ENCODE results near the gene ETV7.

ETV7 gene

GRCh38 chr6:36336208-36336710, 51.2 kb downstream of the ETV7 start:
- Histone ChIP-seq H3K27ac (no peak overlapping the region), H3K27me3 (peaks cover 64% of the 10 kb centered on the region), H3K9me3 (no peaks in the 10 kb centered on the region), H3K4me1 (ENCODE audit: control insufficient read depth in 1 of 2, insufficient read depth in 1 of 2, low read depth in 1 of 2, low read length in 1 of 2) (peaks cover 0 to 8% of the 10 kb centered on the region in 2 experiments), H3K4me3 (ENCODE audit: low read depth in 1 of 2, low read length in 1 of 2) (no peak overlapping the region), H3K36me3 (no peaks in the 10 kb centered on the region)
- TF ChIP-seq CTCF (IDR thresholded peaks at IDR 0.05) = no peak

DNA sequence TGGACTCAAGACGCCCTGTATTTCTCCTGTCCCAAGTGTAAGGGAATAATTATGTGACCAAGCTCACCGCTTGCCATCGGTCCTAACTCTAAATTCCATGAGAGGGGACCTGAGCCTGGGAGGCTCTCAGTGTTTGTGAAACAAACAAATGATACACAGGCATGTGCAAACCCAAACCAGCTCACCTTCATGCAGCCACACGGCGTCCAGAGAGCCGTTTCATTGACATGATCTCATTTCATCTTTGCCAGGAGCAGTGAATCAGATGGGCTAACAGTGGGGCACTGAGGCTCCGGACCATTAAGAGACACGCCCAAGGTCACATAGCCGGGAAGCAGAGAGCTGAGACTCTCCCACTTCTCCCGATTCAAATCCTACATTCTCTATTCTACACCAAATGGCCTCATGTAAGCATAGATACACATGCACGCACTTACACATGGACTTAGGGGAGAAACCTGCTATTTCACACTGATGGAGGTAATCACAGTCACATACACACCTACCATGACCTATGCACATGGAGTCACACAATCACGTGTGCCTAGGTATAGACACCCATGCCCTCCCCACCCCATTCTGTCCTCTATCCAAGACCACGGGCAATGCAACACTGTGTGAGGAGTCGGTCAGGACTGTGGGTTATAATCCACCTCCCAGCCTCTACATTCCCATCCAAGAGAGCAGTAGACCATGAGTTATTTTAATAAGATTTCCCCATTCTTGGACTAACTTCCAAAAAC, 51.8 kb downstream of the ETV7 start:
- H3K27ac ChIP-seq = no peak overlapping the region
- TF ChIP-seq CTCF (IDR thresholded peaks at IDR 0.05) = no peak
- peaks cover 62% of the 10 kb centered on the region for H3K27me3 ChIP-seq
- H3K4me1 ChIP-seq (ENCODE audit: control insufficient read depth in 1 of 2, insufficient read depth in 1 of 2, low read depth in 1 of 2, low read length in 1 of 2) = peaks cover 0 to 1% of the 10 kb centered on the region in 2 experiments
- no peak overlapping the region for H3K4me3 ChIP-seq (ENCODE audit: low read depth in 1 of 2, low read length in 1 of 2)
- H3K36me3 ChIP-seq = no peaks in the 10 kb centered on the region
- no peaks in the 10 kb centered on the region for H3K9me3 ChIP-seq

GRCh38 chr6:36334832-36335459, 52.5 kb downstream of the ETV7 start:
- Histone ChIP-seq H3K9me3 (no peaks in the 10 kb centered on the region), H3K27me3 (peaks cover 55% of the 10 kb centered on the region), H3K27ac (no peak overlapping the region), H3K4me3 (ENCODE audit: low read depth in 1 of 2, low read length in 1 of 2) (no peak overlapping the region), H3K36me3 (no peaks in the 10 kb centered on the region), H3K4me1 (ENCODE audit: control insufficient read depth in 1 of 2, insufficient read depth in 1 of 2, low read depth in 1 of 2, low read length in 1 of 2) (no peaks in the 10 kb centered on the region)
- TF ChIP-seq CTCF (IDR thresholded peaks at IDR 0.05) = no peak

- TF ChIP-seq CTCF (IDR thresholded peaks at IDR 0.05) = no peak
- H3K9me3 ChIP-seq = no peaks in the 10 kb centered on the region
- no peaks in the 10 kb centered on the region for H3K36me3 ChIP-seq
- H3K27me3 ChIP-seq = peaks cover 46% of the 10 kb centered on the region
- H3K4me3 ChIP-seq (ENCODE audit: low read depth in 1 of 2, low read length in 1 of 2) = no peak overlapping the region
- no peak overlapping the region for H3K27ac ChIP-seq
- H3K4me1 ChIP-seq (ENCODE audit: control insufficient read depth in 1 of 2, insufficient read depth in 1 of 2, low read depth in 1 of 2, low read length in 1 of 2) = no peaks in the 10 kb centered on the region
Measured at GRCh38 chr6:36333931-36334725, 53.3 kb downstream of the ETV7 start.

GRCh38 chr6:36333171-36333895, 54.1 kb downstream of the ETV7 start:
- H3K27ac ChIP-seq = no peak overlapping the region
- H3K36me3 ChIP-seq = no peaks in the 10 kb centered on the region
- H3K4me1 ChIP-seq (ENCODE audit: control insufficient read depth in 1 of 2, insufficient read depth in 1 of 2, low read depth in 1 of 2, low read length in 1 of 2) = no peaks in the 10 kb centered on the region
- H3K4me3 ChIP-seq (ENCODE audit: low read depth in 1 of 2, low read length in 1 of 2) = no peak overlapping the region
- no peak for TF ChIP-seq CTCF (IDR thresholded peaks at IDR 0.05)
- H3K27me3 ChIP-seq = peaks cover 43% of the 10 kb centered on the region
- no peaks in the 10 kb centered on the region for H3K9me3 ChIP-seq

Measured in neutrophil (primary cell).